GM12878 (cell line): ENCODE measurements around the gene RPS6KA5. TPM values are rescaled to one million over a fixed set of nuclear protein-coding genes. Genes with fewer than 3 reads are reported as not detected.

Source experiments
- ATAC-seq: fragments of 200-7000 bp; cut with Tn5 transposase; 3 replicates; pipeline ENCODE4 v1.9.1; 2020; ENCODE audit warnings: mild to moderate bottlenecking, moderate library complexity
- BruUV-seq: library from RNA; stranded (reverse); fragments of 400-500 nt; replicated peaks from 2 replicates; lab custom pipeline; 2021; lab: Mats Ljungman, UMichigan
- CTCF ChIA-PET: fragments of 300-600 bp; sonication (Branson Sonifier 250); formaldehyde crosslinking; extraction: SDS; loops from one replicate; lab custom pipeline; 2021; ENCODE audit warnings: inconsistent platforms; lab: Yijun Ruan, JAX
- POLR2A ChIA-PET: fragments of 350-600 bp; formaldehyde crosslinking; extraction: SDS; loops from one replicate; lab custom pipeline; 2021; ENCODE audit warnings: inconsistent platforms; lab: Charles Lee
- RAD21 ChIA-PET: fragments of 300-600 bp; sonication (Branson Sonifier 250); formaldehyde crosslinking; loops from one replicate; lab custom pipeline; 2023; ENCODE audit warnings: antibody characterized with exemption; ENCODE audit not compliant: unreplicated experiment; lab: Charles Lee
- SMC1A ChIA-PET: fragments of 300-600 bp; sonication (Branson Sonifier 250); formaldehyde crosslinking; loops from one replicate; lab custom pipeline; 2023; ENCODE audit not compliant: unreplicated experiment, uncharacterized antibody; lab: Charles Lee
- DNase-seq: peaks from one replicate; pipeline ENCODE4 v3.0.0-alpha.2; 2011; ENCODE audit warnings: low read depth, low spot score
- FAIRE-seq: peaks from 3 replicates; lab custom pipeline; 2011; peaks lifted over from hg19 to GRCh38; lab: Jason Lieb, UNC
- H2AFZ ChIP-seq: 2 replicates; pipeline ENCODE4 v1.6.0; 2011; ENCODE audit warnings: low read depth, low read length, control low read depth; ENCODE audit not compliant: control insufficient read depth
- H3K27ac ChIP-seq: 2 replicates; pipeline ENCODE4 v1.5.1; 2011; ENCODE audit warnings: control low read depth; ENCODE audit not compliant: control insufficient read depth, insufficient read depth
- H3K27me3 ChIP-seq, 2 experiments: replicated peaks in 1 of 2; 2 replicates each; pipeline versions ENCODE4 v1.6.0 to v1.6.1; 2011; ENCODE audit warnings: low read length in 1 of 2; ENCODE audit not compliant: control insufficient read depth in 2 of 2, insufficient read depth in 2 of 2
- H3K36me3 ChIP-seq, 2 experiments: 2 replicates each; pipeline ENCODE4 v1.5.1; 2011; ENCODE audit warnings: low read length in 1 of 2; ENCODE audit not compliant: control insufficient read depth in 2 of 2, insufficient read depth in 2 of 2
- H3K4me1 ChIP-seq: 2 replicates; pipeline ENCODE4 v1.6.1; 2011; ENCODE audit warnings: mild to moderate bottlenecking, low read length, moderate library complexity, mixed read lengths; ENCODE audit not compliant: control insufficient read depth, insufficient read depth
- H3K4me2 ChIP-seq: 2 replicates; pipeline ENCODE4 v1.6.0; 2011; ENCODE audit warnings: control low read depth; ENCODE audit not compliant: control insufficient read depth, insufficient read depth
- H3K4me3 ChIP-seq: fragments of 200-600 bp; sonication (generic); 2 replicates; pipeline ENCODE4 v1.5.1; 2016
- H3K79me2 ChIP-seq: 2 replicates; pipeline ENCODE4 v1.6.0; 2011; ENCODE audit warnings: low read length; ENCODE audit not compliant: control insufficient read depth, insufficient read depth
- H3K9ac ChIP-seq: 2 replicates; pipeline ENCODE4 v1.8.0; 2011; ENCODE audit warnings: low read length, control low read depth, mixed read lengths; ENCODE audit not compliant: control insufficient read depth, insufficient read depth
- H3K9me3 ChIP-seq: replicated peaks from 3 replicates; pipeline ENCODE4 v1.5.1; 2011; ENCODE audit warnings: mild to moderate bottlenecking, low read length; ENCODE audit not compliant: control insufficient read depth, insufficient read depth
- H4K20me1 ChIP-seq: 2 replicates; pipeline ENCODE4 v1.6.0; 2011; ENCODE audit not compliant: control insufficient read depth, insufficient read depth
- ATF7 ChIP-seq: fragments of 450-650 bp; IDR thresholded peaks from 2 replicates; pipeline ENCODE4 v1.6.1; 2016; ENCODE audit warnings: low read depth, mild to moderate bottlenecking
- EED ChIP-seq: sonication (generic); IDR thresholded peaks from 2 replicates; pipeline ENCODE4 v1.6.1; 2016; ENCODE audit warnings: antibody characterized with exemption, low read depth
- GATAD2B ChIP-seq: fragments of 450-650 bp; conservative IDR thresholded peaks from 2 replicates; pipeline ENCODE4 v1.6.1; 2017; ENCODE audit warnings: low read depth, mild to moderate bottlenecking, moderate library complexity
- NFYB ChIP-seq: IDR thresholded peaks from 2 replicates; pipeline ENCODE4 v1.6.1; 2011; ENCODE audit warnings: low read depth, mild to moderate bottlenecking, low read length, improper control_type of control experiment, moderate library complexity; ENCODE audit not compliant: insufficient read depth
- ZSCAN29 ChIP-seq: fragments of 450-650 bp; IDR thresholded peaks from 2 replicates; pipeline ENCODE4 v1.6.1; 2017; ENCODE audit warnings: mild to moderate bottlenecking, moderate library complexity
- WGBS: methylation state at CpG from one replicate; pipeline ENCODE4 v1.1.6; 2016; ENCODE audit warnings: low lambda C conversion rate; ENCODE audit not compliant: insufficient replicate concordance, insufficient coverage; ENCODE audit errors: missing lambda C conversion rate; 5-methylcytosine and 5-hydroxymethylcytosine counted together
- in situ Hi-C: fragments of 300-500 bp; cut with MboI; formaldehyde crosslinking; loops from 9 replicates; pipeline ENCODE4 v1.14.3; 2018; ENCODE audit warnings: mixed read lengths
- intact Hi-C: fragments of 100-400 bp; cut with micrococcal nuclease; formaldehyde crosslinking; loops from one replicate; pipeline ENCODE4 v1.14.2; 2022; ENCODE audit not compliant: unreplicated experiment
- polyA plus RNA-seq, 11 experiments: library from polyadenylated mRNA; depleted of rRNA in 4 of 11; unstranded in 6 of 11; stranded (reverse) in 5 of 11; fragments of >200 nt; fragmentation: Nextera tagmentation in 4 of 11; fragmentation: Illumina TruSeq in 1 of 11; extraction: Ambion mirVana in 4 of 11; extraction: Trizol in 1 of 11; gene quantifications; 1 replicate in 1 of 11; 2 replicates in 10 of 11; pipeline versions ENCODE4 v1.2.1 to v1.2.3, GENCODE V29; 2011 to 2016; ENCODE audit warnings: inconsistent platforms in 2 of 11, missing spikeins in 2 of 11, low read depth in 1 of 11
- total RNA-seq, 4 experiments: library from RNA; depleted of rRNA in 3 of 4; stranded (reverse); fragments of >200 nt in 3 of 4; fragmentation: Illumina TruSeq in 1 of 4; extraction: Trizol in 1 of 4; gene quantifications; 2 replicates each; pipeline versions ENCODE4 v1.2.1 to v1.2.3, GENCODE V29; 2013 to 2021
- TF ChIP-seq, protein P1 (sequence below): fragments of 450-650 bp; formaldehyde crosslinking; IDR thresholded peaks from 2 replicates; pipeline ENCODE4 v1.4.0; 2020; ENCODE audit warnings: mild to moderate bottlenecking, moderate library complexity

Gene RPS6KA5
- total and polyA plus RNA-seq, 10 of the 15 experiments (the other 5 are each of a cell fraction or from before 2014, with no cell fraction given): 1.4 to 7.0 (median 3.7) TPM

DNA sequence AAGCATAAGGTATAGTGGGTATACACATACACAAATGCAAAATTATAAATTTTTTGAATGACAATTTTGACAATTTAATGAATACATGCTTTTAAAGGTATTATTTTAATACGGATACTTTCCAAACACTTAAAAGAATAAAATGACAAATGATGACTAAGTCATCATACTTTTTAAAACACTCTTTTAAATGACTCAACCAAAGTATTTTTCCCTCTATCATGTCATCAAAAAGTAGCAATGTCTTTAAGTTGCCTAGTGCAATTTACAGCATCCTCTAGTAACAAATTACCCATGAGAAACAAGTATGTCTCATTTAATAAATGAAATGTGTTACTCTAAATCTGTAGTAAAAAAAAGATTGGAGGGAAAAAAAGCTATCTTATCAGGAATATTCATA, 73.3 kb downstream of the RPS6KA5 start:
- CTCF ChIA-PET: interaction anchor here (0.6 to 4.2 kb wide), 10 partner anchors 13 to 186 kb away, joined by 3 to 24 read pairs (median 4); partner anchors contain the start of gene DGLUCY
- WGBS: 100% methylated on average over 1 of the region's 1 CpG
- H3K27ac ChIP-seq: no peak overlapping the region
- no peaks in the 10 kb centered on the region for H3K79me2 ChIP-seq
- peaks cover 14% of the 10 kb centered on the region for H3K4me1 ChIP-seq
- intact Hi-C loops: loop anchor here (5.0 to 10.0 kb wide), 3 partner anchors 70 to 185 kb away; no protein-coding TSS in a partner anchor
- TF ChIP-seq EED: no peak
- no peak for TF ChIP-seq NFYB
- no peak for TF ChIP-seq ATF7
- TF ChIP-seq GATAD2B: no peak
- TF ChIP-seq, protein P1, sequence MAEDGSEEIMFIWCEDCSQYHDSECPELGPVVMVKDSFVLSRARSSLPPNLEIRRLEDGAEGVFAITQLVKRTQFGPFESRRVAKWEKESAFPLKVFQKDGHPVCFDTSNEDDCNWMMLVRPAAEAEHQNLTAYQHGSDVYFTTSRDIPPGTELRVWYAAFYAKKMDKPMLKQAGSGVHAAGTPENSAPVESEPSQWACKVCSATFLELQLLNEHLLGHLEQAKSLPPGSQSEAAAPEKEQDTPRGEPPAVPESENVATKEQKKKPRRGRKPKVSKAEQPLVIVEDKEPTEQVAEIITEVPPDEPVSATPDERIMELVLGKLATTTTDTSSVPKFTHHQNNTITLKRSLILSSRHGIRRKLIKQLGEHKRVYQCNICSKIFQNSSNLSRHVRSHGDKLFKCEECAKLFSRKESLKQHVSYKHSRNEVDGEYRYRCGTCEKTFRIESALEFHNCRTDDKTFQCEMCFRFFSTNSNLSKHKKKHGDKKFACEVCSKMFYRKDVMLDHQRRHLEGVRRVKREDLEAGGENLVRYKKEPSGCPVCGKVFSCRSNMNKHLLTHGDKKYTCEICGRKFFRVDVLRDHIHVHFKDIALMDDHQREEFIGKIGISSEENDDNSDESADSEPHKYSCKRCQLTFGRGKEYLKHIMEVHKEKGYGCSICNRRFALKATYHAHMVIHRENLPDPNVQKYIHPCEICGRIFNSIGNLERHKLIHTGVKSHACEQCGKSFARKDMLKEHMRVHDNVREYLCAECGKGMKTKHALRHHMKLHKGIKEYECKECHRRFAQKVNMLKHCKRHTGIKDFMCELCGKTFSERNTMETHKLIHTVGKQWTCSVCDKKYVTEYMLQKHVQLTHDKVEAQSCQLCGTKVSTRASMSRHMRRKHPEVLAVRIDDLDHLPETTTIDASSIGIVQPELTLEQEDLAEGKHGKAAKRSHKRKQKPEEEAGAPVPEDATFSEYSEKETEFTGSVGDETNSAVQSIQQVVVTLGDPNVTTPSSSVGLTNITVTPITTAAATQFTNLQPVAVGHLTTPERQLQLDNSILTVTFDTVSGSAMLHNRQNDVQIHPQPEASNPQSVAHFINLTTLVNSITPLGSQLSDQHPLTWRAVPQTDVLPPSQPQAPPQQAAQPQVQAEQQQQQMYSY (CRISPR knock-in tag): no peak
- TF ChIP-seq ZSCAN29: no peak
- TF ChIP-seq, all 136 proteins: peak for 0
- SMC1A ChIA-PET: interaction anchor here (1.2 to 4.0 kb wide), 9 partner anchors 16 to 186 kb away, joined by 3 to 20 read pairs (median 6); partner anchors contain the start of gene RPS6KA5
- RAD21 ChIA-PET: interaction anchor here (0.6 to 2.0 kb wide), 5 partner anchors 71 to 186 kb away, joined by 3 to 11 read pairs (median 3); partner anchors contain the start of genes DGLUCY and RPS6KA5
- H3K9me3 ChIP-seq: no peaks in the 10 kb centered on the region
- DNase-seq: no peak
- H3K9ac ChIP-seq: no peak overlapping the region
- no peak overlapping the region for H2AFZ ChIP-seq
- no peak overlapping the region for H3K4me2 ChIP-seq
- H3K27me3 ChIP-seq: no peaks in the 10 kb centered on the region
- H3K36me3 ChIP-seq: no peaks in the 10 kb centered on the region
- in situ Hi-C loops: no loop called here
- ATAC-seq: no peak
- no peak for FAIRE-seq
- BruUV-seq: no TSS peak
- H4K20me1 ChIP-seq: no peaks in the 10 kb centered on the region
- POLR2A ChIA-PET: no interaction called here
- H3K4me3 ChIP-seq: no peak overlapping the region
